GM19099 (cell line): ENCODE data around the gene EYA4.

Experiments
- POLR2A ChIP-seq: IDR thresholded peaks from 3 replicates; pipeline ENCODE4 v1.6.1; 2011; ENCODE audit warnings: low read depth; ENCODE audit not compliant: insufficient read length; ENCODE audit errors: extremely low read depth

Gene EYA4

DNA sequence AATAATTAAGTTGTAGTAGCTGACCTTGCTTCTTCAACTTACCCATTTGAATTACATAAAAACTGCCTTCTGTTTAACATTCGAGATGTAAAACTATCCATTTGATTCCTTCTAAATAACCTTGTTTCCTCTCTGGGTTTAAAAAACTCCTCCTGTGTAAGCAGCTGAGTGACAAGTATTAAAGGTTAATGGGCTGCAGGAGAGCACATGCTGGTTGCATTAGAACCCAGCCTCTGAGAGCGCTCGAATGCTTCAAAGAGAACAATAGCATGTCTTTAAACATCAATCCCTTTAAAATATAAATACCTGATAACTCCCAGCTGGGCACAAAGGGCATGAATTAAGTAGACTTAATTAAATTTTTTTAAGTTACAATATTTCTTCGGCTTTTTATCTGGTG is 215.8 kb downstream of the EYA4 start:
- TF ChIP-seq POLR2A = no peak

DNA sequence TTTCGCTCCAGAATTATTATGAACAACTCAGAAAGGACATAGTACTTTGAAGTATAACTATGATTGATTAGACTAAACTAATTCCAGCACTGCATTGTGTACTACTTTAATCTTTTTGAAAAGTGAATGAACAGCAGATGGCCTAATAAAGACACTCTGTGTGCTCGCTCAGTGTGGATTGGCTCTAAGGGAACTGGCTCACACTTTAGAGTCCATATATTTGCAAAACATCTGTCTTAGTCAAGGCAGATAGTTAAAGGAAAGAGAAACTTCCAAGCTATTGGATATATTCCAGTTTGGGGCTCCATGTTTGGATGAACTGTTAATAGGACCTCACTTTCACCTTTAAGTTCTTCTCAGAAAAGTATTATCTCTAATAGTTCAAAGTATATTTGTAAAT is 218.9 kb downstream of the EYA4 start:
- TF ChIP-seq POLR2A = no peak

DNA sequence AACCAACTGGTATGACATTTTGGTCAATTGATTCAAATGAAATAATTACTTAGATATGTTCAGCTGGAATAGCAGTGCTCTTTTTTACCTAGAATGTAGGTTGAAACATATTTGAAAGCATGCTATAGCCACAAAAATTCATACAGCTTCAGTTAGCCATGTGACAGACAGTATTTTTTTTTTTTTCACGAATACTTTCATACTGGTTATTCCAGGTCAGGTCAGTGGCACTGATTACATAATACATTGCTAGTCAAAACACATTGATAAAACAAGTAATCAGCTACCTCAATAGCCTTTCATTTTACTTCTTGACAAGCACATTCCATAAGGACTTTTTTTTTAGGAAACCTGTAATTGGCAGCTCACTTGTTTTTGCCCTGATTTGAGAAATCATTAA is 222.6 kb downstream of the EYA4 start:
- no peak for TF ChIP-seq POLR2A

DNA sequence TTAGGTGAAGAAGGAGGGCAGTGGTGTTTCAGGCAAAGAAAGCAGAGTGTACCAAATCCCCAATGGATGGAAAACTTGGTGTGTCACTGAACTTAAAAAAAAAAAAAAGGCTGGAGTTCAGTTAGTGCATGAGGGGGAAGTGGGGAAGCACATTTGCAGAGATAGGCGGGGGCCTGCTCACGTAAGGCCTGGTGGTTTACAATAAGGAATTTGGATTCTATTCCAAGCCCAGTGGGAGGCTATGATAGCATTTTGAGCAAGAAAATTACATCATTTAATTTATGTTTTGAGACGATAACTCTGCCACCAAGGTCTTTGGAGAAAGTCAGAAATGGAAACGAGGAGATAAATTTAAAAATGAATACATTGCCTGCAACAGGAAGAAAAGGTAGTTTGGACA is 225.5 kb downstream of the EYA4 start:
- TF ChIP-seq POLR2A = no peak

DNA sequence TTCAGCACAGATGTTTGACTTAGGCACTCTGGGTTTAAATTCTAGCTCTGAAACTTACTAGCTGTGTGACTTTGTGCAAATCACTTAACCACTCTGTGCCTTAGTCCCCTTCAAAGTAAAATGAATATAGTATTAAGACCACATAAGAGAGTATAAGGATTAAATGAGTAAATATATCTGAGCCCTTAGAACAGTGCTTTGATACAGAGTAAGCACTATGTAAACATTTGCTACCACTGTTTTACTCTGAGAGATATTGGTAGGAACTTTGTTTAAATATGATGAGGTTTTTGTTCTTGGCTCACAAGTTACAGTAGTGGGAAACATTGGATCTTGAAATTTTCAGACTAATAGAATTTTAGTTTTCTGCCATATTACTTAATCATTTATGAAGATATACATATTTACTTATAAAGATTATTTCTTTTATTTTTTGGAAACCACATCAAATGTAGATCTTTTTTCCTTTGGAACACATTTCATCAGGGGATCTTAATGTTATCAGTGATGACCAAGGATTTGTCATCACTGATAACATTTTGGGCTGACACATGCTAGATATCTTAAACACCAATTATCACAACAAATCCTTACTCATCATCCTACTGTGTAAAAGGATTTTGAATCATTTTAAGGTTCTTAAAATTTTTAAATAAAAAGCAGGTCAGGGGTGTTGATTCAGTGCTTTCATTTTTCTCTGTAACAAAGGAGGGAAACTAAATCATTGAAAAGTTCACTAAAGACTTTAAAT is 226.2 kb downstream of the EYA4 start:
- TF ChIP-seq POLR2A = no peak

DNA sequence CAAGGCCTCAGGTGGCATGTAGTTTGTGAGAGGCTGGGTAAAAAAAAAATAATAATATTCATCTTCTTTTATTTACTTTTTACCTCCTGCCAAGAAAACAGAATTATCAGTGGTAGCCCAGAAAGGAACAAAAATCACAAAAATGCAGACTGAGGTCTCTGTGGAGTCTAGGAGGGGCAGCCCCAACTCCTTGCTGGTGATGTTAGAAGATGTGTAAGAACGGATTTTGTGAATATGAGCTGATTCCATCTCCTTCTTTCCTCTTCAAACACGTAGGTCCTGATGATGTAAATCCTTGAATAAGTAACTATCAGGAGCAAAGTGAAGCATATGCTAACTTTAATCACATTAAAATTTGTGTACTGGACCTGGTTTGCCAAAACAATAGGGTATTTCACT is 226.8 kb downstream of the EYA4 start:
- TF ChIP-seq POLR2A = no peak

DNA sequence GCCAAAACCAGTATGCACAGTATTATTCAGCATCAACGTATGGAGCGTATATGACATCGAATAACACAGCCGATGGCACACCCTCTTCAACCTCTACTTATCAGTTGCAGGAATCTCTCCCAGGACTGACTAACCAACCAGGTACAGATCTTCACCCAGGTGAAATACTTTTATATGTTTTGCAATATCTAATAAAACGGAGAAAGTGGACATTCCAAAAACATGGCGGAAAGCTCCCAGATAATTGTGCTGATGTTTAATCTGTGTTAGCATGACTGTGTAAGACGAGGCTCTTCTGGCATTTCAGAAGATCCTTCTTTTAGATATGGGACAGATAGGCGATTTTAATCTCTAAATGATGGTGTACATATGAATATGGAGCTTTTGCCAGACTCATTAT is 227.4 kb downstream of the EYA4 start:
- no peak for TF ChIP-seq POLR2A

DNA sequence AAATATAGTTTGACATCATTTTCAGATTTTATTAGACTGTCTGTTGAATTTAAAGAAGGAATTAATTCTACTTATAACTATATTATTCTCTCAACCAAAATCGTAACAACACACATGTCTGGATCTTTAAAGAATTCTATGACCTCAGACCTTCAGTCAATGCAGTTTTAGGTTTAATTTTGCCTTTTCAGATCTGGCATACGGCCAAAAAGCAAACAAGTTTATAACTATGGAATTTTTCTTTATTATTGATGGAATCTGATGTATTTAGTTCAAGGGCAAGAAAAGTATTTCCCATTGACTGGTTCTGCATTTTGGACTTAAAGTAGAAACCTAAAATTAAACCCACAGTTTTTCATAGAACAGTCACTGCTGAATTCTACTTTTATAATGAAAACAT is 233.4 kb downstream of the EYA4 start:
- TF ChIP-seq POLR2A = no peak

DNA sequence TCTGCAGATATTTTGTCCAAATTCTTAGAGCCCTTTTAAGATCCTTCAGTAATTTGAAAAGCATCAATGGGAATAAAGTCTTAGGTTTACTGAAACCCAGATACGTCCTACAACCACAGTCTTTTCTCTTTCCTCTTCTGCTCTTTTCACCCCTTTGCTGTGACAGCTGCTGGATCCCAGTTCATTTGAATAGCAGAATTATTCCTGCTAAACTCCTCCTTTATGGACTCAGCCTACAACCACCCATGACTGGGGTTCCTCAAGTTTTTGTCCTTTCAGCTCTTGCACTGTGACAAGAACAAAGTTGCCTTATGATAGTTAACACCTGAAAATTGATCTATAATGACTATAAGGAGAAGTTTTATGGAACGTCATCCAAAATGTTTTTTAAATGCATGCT is 237.5 kb downstream of the EYA4 start:
- no peak for TF ChIP-seq POLR2A

DNA sequence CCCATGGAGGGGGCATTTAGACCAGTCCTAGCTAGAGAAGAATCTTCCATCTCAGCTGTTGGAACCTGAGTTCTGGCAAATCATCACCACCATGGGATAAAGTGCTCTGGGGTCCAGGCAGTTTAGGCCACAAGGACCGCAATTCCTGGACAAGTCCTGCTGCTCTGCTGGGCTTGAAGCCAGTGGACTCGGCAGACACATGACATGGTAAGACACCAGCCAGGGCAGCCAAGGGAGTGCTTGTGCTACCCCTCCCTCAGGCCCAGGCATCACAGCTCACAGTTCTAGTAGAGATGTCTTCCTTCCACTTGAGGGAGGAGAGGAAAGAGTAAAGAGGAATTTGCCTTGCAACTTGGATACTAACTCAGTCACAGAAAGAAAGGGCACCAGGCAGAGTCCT is 246.0 kb downstream of the EYA4 start:
- TF ChIP-seq POLR2A = no peak

DNA sequence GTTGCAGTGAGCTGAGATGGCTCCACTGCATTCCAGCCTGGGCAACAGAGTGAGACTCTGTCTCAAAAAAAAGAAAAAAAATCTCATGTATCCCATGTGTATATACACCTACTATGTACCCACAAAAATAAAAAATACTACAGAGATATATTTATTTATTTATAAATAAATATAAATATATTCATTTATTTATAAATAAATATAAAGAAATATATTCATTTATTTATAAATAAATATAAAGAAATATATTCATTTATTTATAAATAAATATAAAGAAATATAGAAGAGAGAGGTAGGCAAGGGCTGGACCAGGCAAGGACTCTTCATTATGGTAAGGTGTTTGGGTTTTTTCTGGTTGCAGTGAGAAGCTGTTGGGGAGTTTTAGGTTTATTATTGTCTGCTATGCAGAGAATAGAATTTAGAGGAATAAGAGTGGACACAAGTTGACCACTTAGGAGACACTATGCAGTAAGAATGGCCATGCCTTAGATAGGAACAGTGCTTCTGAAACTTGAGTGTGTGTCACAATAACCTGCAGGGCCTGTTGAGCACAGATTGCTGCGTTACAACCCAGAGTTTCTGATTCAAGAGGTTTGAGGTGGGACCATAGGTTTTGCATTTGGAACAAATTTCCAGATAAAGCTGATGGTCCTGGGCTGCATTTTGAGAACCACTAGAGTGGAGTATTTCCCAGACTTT is 254.2 kb downstream of the EYA4 start:
- no peak for TF ChIP-seq POLR2A

DNA sequence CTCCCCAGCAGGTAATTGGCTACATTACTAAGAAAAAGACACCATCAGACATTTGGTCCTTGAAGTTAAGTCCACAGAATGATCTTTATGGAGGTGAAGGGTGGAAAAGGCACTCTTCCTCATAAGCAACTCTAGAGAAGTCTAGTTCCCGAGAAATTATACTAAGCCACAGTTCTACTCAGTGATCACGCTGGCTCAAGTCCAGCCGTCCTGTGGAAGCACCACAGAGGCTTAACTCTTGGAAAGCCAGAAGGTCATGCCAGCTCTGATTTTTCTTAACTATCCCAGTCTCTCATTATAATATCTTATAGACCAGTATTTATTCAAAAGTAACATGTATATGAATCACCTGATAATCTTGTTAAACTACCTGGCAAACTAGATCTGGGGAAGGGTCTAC is 258.5 kb downstream of the EYA4 start:
- TF ChIP-seq POLR2A = no peak

DNA sequence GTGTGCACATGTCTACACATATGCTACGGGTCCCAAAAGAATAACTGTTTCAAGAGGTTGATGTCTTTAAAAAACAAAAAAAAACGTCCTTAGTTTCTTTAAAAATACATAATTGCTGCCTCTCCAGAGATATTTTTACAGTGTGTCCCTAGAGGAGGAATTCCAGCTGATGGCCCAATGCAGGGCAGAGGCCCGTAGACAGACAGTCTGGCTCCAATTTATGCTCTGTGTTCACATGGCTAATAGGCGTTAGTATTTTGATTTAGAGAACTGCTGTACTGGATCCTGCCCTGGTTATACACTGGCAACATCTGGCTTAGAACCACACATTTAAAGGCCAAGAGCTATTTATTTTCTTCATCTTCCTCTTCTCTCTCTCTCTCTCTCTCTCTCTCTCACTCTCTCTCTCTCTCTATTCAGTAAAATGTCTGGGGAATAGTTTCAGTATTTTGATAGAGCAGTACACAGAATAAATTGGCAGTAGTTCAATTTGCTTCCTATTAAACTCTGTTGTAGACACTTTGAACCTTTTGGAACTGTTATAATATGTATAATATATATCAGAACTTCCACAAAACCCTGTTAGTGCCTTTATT is 260.6 kb downstream of the EYA4 start:
- TF ChIP-seq POLR2A = no peak

DNA sequence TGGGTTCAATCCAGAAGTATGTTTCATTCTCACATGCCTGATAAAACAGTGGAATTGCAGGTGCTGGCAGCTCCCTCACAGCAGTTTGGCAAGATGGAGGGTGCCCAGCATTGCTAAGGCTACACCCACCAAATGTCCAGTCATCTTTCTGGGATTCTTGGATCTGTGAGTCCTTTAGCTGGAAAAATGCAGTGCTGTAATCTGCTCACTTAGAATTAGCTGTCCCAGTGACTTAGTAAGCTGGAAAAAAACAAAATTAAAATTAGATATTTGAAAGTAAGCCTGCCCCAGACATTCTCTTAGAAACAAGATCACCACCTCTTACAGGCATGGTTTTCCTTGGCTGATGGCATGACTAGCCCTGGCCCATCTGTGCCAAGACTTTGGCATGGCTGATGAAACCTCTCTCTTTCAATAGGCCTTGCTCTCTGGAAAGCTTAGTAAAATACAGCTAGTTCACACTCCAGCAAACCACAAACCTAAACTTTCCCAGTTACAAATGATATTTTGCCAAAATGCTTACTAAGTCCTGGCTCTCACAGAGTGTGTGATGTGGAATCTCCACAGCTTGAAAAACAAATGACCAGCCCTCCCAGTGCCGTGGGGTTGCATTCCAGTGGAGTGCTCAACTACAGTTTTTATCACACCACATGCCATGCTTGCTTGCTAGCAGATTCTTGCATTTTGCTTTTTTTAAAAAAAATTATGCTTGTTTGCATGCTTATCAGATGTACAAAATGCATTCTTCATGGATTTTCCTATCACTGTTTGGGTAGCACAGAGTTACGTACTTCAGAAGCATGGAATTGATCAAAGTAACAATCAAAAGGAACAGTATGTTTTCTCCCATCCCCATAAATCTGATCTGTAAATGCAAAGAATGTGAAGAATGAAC is 261.5 kb downstream of the EYA4 start:
- no peak for TF ChIP-seq POLR2A

DNA sequence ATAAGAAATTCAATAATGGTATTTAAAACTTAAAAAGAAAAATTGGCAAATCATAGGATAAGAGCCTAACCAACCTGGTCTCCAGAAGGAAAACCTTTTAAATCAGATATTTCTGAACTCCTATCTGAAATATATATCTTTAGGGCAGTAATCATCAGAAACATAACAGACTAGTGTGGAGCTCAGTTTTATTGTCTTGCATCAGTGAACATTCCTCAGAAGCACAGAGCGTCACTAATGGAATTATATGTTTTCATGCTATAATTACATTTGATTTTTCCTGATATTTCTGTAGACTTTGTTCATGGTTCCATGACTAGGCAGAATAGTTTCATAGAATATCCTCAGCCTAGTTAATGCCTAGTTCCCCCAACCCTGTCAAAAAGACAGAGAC is 262.2 kb downstream of the EYA4 start:
- no peak for TF ChIP-seq POLR2A
